Hematopoietic multipotent progenitor cell (in vitro differentiated cells): ENCODE data around the gene PSMG4. TPM values are rescaled to one million over a fixed set of nuclear protein-coding genes. Genes with fewer than 3 reads are reported as not detected.

ENCODE experiments used
- DNase-seq, 3 donors: peaks; one replicate each; pipeline ENCODE4 v3.0.0-alpha.2; 2011 to 2015; ENCODE audit warnings: low read depth in 2 of 3, low spot score in 2 of 3
- total RNA-seq: library from RNA; depleted of rRNA; stranded (reverse); fragments of >200 nt; gene quantifications from one replicate; pipeline ENCODE4 v1.2.3, GENCODE V29; 2012

The PSMG4 gene
- total RNA-seq, 1 donor = 47.7 TPM

- no peak for DNase-seq
These were observed 14.3 kb downstream of the PSMG4 start for GRCh38 chr6:3272911-3273547.

- DNase-seq = no peak
These were observed 15.2 kb downstream of the PSMG4 start for GRCh38 chr6:3273707-3274521.

- no peak for DNase-seq
These were observed 17.7 kb downstream of the PSMG4 start for GRCh38 chr6:3276174-3277167.

GRCh38 chr6:3277251-3277650 is 18.5 kb downstream of the PSMG4 start:
- no peak for DNase-seq

- DNase-seq = no peak
These were observed 19.2 kb downstream of the PSMG4 start for GRCh38 chr6:3277851-3278416.

- no peak for DNase-seq
These were observed 19.9 kb downstream of the PSMG4 start for GRCh38 chr6:3278691-3279090.

GRCh38 chr6:3280091-3280490 is 21.3 kb downstream of the PSMG4 start:
- DNase-seq = no peak

GRCh38 chr6:3280866-3281465 is 22.2 kb downstream of the PSMG4 start:
- DNase-seq = no peak

- DNase-seq = peak in 1 of 3 donors; percentile 18
These were observed 23.1 kb downstream of the PSMG4 start for GRCh38 chr6:3281631-3282475.

- no peak for DNase-seq
These were observed 23.9 kb downstream of the PSMG4 start for GRCh38 chr6:3282476-3283236.

GRCh38 chr6:3283241-3283640 is 24.5 kb downstream of the PSMG4 start:
- DNase-seq = no peak

GRCh38 chr6:3283641-3284435 is 25.1 kb downstream of the PSMG4 start:
- DNase-seq = no peak

- DNase-seq = no peak
These were observed 25.7 kb downstream of the PSMG4 start for GRCh38 chr6:3284436-3284876.

- no peak for DNase-seq
These were observed 26.4 kb downstream of the PSMG4 start for GRCh38 chr6:3285049-3285639.

GRCh38 chr6:3285732-3286131 is 27.0 kb downstream of the PSMG4 start:
- no peak for DNase-seq

- no peak for DNase-seq
These were observed 28.0 kb downstream of the PSMG4 start for GRCh38 chr6:3286641-3287171.

GRCh38 chr6:3287308-3287707 is 28.6 kb downstream of the PSMG4 start:
- no peak for DNase-seq
